ENCODE results near the gene GART. TPM values are rescaled to one million over a fixed set of nuclear protein-coding genes. Genes with fewer than 3 reads are reported as not detected.
"Not testable (repeated sequence)": the region's sequence is repeated elsewhere in the genome, so short reads cannot be mapped to it uniquely, and the experiment has no call there.

Gene GART
- total RNA-seq, 1 donor from 2014 or later: 199 TPM

DNA sequence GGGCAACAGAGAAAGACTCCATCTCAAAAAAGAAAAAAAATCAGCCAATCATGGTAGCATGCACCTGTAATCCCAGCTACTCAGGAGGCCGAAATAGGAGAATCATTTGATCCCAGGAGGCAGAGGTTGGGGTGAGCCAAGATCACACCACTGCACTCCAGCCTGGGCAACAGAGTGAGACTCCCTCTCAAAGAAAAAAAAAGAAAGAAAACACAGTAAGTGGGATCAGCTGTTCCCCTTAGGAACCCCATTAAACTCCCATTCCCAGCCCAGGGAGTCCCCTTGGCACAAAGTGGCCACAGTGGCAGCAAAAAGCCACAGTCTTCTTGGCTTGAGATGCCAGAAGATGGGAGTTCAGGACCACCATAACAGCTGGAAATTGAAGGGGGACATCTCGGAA, 71.2 kb downstream of the GART start:
- intact Hi-C loops (cut with micrococcal nuclease): no loop called here
- Mint-ChIP-seq H3K4me3 (ENCODE audit: low read depth) (no peak overlapping the region), H3K27ac (no peak overlapping the region), H3K36me3 (ENCODE audit: low read depth) (peaks cover 4% of the 10 kb centered on the region), H3K9me3 (no peaks in the 10 kb centered on the region), H3K4me1 (ENCODE audit: low read depth) (peaks cover 1% of the 10 kb centered on the region), H3K27me3 (ENCODE audit: low read depth) (no peaks in the 10 kb centered on the region)
- no peak for DNase-seq (ENCODE audit: low spot score)

DNA sequence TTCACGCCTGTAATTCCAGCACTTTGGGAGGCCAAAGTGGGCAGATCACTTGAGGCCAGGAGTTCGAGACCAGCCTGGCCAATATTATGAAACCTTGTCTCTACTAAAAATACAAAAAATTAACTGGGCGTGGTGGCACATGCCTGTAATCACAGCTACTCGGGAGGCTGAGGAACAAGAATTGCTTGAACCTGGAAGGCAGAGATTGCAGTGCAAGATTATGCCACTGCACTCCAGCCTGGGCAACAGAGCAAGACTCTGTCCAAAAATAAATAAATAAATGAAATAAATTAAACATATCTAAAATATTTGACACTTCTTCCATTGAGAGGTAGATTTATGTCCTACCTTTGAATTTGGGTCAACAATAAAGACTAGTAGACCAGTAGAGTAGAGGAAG, 72.7 kb downstream of the GART start:
- H3K27me3 Mint-ChIP-seq (ENCODE audit: low read depth); H3K4me1 Mint-ChIP-seq (ENCODE audit: low read depth); H3K27ac Mint-ChIP-seq; H3K9me3 Mint-ChIP-seq; DNase-seq (ENCODE audit: low spot score); H3K36me3 Mint-ChIP-seq (ENCODE audit: low read depth); H3K4me3 Mint-ChIP-seq (ENCODE audit: low read depth); intact Hi-C loops (cut with micrococcal nuclease): not testable (repeated sequence)

DNA sequence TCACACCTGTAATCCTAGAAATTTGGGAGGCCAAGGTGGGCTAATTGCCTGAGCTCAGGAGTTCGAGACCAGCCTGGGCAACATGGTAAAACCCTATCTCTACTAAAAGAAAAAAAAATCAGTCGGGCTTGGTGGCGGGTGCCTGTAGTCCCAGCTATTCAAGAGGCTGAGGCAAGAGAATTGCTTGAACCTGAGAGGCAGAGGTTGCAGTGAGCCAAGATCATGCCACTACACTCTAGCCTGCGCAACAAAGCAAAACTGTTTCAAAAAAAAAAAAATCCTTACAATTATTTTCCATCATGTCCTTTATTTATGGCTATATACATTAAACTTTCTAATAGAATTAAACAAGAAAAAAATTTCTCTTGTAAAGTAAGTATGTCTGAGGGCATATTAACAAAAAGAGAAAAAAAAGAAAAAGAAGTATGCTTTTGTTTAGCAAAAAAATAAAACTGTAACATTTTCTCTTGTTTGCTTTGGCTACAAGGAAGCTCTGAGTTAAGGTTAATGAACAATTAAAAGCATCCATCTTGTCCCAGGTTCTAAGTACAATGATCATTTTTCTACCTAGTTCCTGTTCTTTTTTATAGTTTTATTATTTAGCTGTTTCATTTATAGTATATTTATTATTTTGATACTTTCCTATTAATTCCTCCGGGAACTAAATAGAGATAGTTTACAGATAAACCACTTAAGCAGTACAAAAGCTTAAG, 80.2 kb downstream of the GART start:
- Mint-ChIP-seq H3K4me3 (ENCODE audit: low read depth) (no peak overlapping the region), H3K4me1 (ENCODE audit: low read depth) (peaks cover 3% of the 10 kb centered on the region), H3K9me3 (no peaks in the 10 kb centered on the region), H3K36me3 (ENCODE audit: low read depth) (peaks cover 4% of the 10 kb centered on the region), H3K27ac (no peak overlapping the region), H3K27me3 (ENCODE audit: low read depth) (no peaks in the 10 kb centered on the region)
- intact Hi-C loops (cut with micrococcal nuclease): no loop called here
- no peak for DNase-seq (ENCODE audit: low spot score)

- H3K36me3 Mint-ChIP-seq (ENCODE audit: low read depth): peaks cover 4% of the 10 kb centered on the region
- no peaks in the 10 kb centered on the region for H3K4me1 Mint-ChIP-seq (ENCODE audit: low read depth)
- no peaks in the 10 kb centered on the region for H3K9me3 Mint-ChIP-seq
- intact Hi-C loops (cut with micrococcal nuclease): no loop called here
- no peaks in the 10 kb centered on the region for H3K27me3 Mint-ChIP-seq (ENCODE audit: low read depth)
- no peak overlapping the region for H3K4me3 Mint-ChIP-seq (ENCODE audit: low read depth)
- H3K27ac Mint-ChIP-seq: no peak overlapping the region
- no peak for DNase-seq (ENCODE audit: low spot score)
These were observed 83.1 kb downstream of the GART start for GRCh38 chr21:33458861-33459260.

GRCh38 chr21:33455686-33456446, 86.1 kb downstream of the GART start:
- Mint-ChIP-seq H3K36me3 (ENCODE audit: low read depth) (peaks cover 11% of the 10 kb centered on the region), H3K4me1 (ENCODE audit: low read depth) (no peaks in the 10 kb centered on the region), H3K4me3 (ENCODE audit: low read depth) (no peak overlapping the region), H3K27ac (no peak overlapping the region), H3K27me3 (ENCODE audit: low read depth) (no peaks in the 10 kb centered on the region), H3K9me3 (no peaks in the 10 kb centered on the region)
- no peak for DNase-seq (ENCODE audit: low spot score)
- intact Hi-C loops (cut with micrococcal nuclease): no loop called here

Other genes with a start within 250 kb of the GART start
- gene IFNAR1, start 217.1 kb downstream of the GART start, total RNA-seq: 26.8 and 27.9 TPM in 2 replicates
- gene IFNGR2, start 138.7 kb downstream of the GART start, total RNA-seq: 14.5 and 16.2 TPM in 2 replicates
- gene TMEM50B, start 62.1 kb downstream of the GART start, total RNA-seq: 16.5 and 18.7 TPM in 2 replicates
- 0.16 and 0.37 TPM in 2 replicates for gene DNAJC28, start 50.4 kb downstream of the GART start, total RNA-seq
- 345 and 376 TPM in 2 replicates for gene SON, start 921 bp upstream of the GART start, total RNA-seq
- gene DONSON, start 46.6 kb upstream of the GART start, total RNA-seq: 40.3 and 41.7 TPM in 2 replicates
- 30.4 and 36.5 TPM in 2 replicates for gene CRYZL1, start 99.6 kb upstream of the GART start, total RNA-seq
- 5.9 and 7.9 TPM in 2 replicates for gene ITSN1, start 100.4 kb upstream of the GART start, total RNA-seq

Data from activated T-helper 2 cell treated with anti-CD3 and anti-CD28 coated beads, Interferon-gamma antibody, Interleukin-2, Interleukin-4, amounts not matched to agents 10 μg/mL and 5 μg/mL and 100 μg/mL, durations not matched to agents 14 hours and 24 hours and 36 hours (primary cell).